Activated T-cell treated with anti-CD3 and anti-CD28 coated beads, Interleukin-2, amount 50 U/mL, for 1 hour (primary cell): ENCODE measurements around the gene ATP9A.
"Not testable (repeated sequence)": the region's sequence is repeated elsewhere in the genome, so short reads cannot be mapped to it uniquely, and the experiment has no call there.

Source experiments
- DNase-seq: peaks from one replicate; pipeline ENCODE4 v3.0.0-alpha.2; 2020

The ATP9A gene

GRCh38 chr20:51568533-51568932, 199.7 kb downstream of the ATP9A start:
- DNase-seq: not testable (repeated sequence)

GRCh38 chr20:51567622-51568021, 200.6 kb downstream of the ATP9A start:
- no peak for DNase-seq

- no peak for DNase-seq
Observed at GRCh38 chr20:51566594-51566993, 201.6 kb downstream of the ATP9A start.

- DNase-seq: no peak
Observed at GRCh38 chr20:51565298-51566144, 202.7 kb downstream of the ATP9A start.

- no peak for DNase-seq
Observed at GRCh38 chr20:51563486-51564332, 204.5 kb downstream of the ATP9A start.

GRCh38 chr20:51563174-51563485, 205.1 kb downstream of the ATP9A start:
- DNase-seq: no peak

- peak; percentile 49 for DNase-seq
Observed at GRCh38 chr20:51562332-51563173, 205.6 kb downstream of the ATP9A start.

GRCh38 chr20:51562027-51562331, 206.2 kb downstream of the ATP9A start:
- no peak for DNase-seq

- DNase-seq: no peak
Observed at GRCh38 chr20:51560550-51561307, 207.5 kb downstream of the ATP9A start.

GRCh38 chr20:51560042-51560441, 208.1 kb downstream of the ATP9A start:
- DNase-seq: no peak

- no peak for DNase-seq
Observed at GRCh38 chr20:51554538-51555165, 213.5 kb downstream of the ATP9A start.

- DNase-seq: no peak
Observed at GRCh38 chr20:51553897-51554486, 214.2 kb downstream of the ATP9A start.

GRCh38 chr20:51551186-51551585, 217.0 kb downstream of the ATP9A start:
- DNase-seq: no peak

GRCh38 chr20:51549474-51549873, 218.7 kb downstream of the ATP9A start:
- DNase-seq: no peak

- DNase-seq: no peak
Observed at GRCh38 chr20:51547951-51548350, 220.2 kb downstream of the ATP9A start.
